Measurements from ENCODE around the gene CEP89.

- no peak for TF ChIP-seq EZH2phosphoT487 (conservative IDR thresholded peaks at IDR 0.05; ENCODE audit: low read length)
- no peak for TF ChIP-seq CTCF (IDR thresholded peaks at IDR 0.05; ENCODE audit: insufficient read depth, low read length, poor library complexity, severe bottlenecking)
Measured at GRCh38 chr19:32977280-32977679, 5.5 kb upstream of the CEP89 start.
